ENCODE measurements around the gene CPAMD8. TPM values are rescaled to one million over a fixed set of nuclear protein-coding genes. Genes with fewer than 3 reads are reported as not detected.

CPAMD8 gene
- total RNA-seq, 3 donors from 2014 or later: 2.3 to 5.8 (median 3.1) TPM

GRCh38 chr19:16868423-16869130 lies 158.0 kb downstream of the CPAMD8 start:
- DNase-seq: no peak
- Histone ChIP-seq H3K4me1 (ENCODE audit: low read depth) (no peaks in the 10 kb centered on the region), H3K9me3 (no peaks in the 10 kb centered on the region), H3K36me3 (ENCODE audit: low read depth) (no peaks in the 10 kb centered on the region), H3K4me3 (no peak overlapping the region)
- TF ChIP-seq CTCF (IDR thresholded peaks at IDR 0.05): no peak
- intact Hi-C loops (cut with DNase I, micrococcal nuclease): no loop called here
- ATAC-seq: no peak

GRCh38 chr19:16867211-16867610 lies 159.4 kb downstream of the CPAMD8 start:
- Histone ChIP-seq H3K9me3 (no peaks in the 10 kb centered on the region), H3K4me3 (no peak overlapping the region), H3K4me1 (ENCODE audit: low read depth) (no peaks in the 10 kb centered on the region), H3K36me3 (ENCODE audit: low read depth) (no peaks in the 10 kb centered on the region)
- DNase-seq (no peak), ATAC-seq (no peak)
- no peak for TF ChIP-seq CTCF (IDR thresholded peaks at IDR 0.05)
- intact Hi-C loops (cut with DNase I, micrococcal nuclease): no loop called here

- DNase-seq: no peak
- intact Hi-C loops (cut with DNase I, micrococcal nuclease): no loop called here
- Histone ChIP-seq H3K36me3 (ENCODE audit: low read depth) (no peaks in the 10 kb centered on the region), H3K4me3 (no peak overlapping the region), H3K9me3 (no peaks in the 10 kb centered on the region), H3K4me1 (ENCODE audit: low read depth) (no peaks in the 10 kb centered on the region)
- TF ChIP-seq CTCF (IDR thresholded peaks at IDR 0.05): no peak
- no peak for ATAC-seq
Observed at GRCh38 chr19:16862826-16863415, 163.7 kb downstream of the CPAMD8 start.

GRCh38 chr19:16861834-16862233 lies 164.8 kb downstream of the CPAMD8 start:
- ATAC-seq (no peak), DNase-seq (no peak)
- no peaks in the 10 kb centered on the region for H3K4me1 ChIP-seq (ENCODE audit: low read depth)
- no peaks in the 10 kb centered on the region for H3K36me3 ChIP-seq (ENCODE audit: low read depth)
- H3K9me3 ChIP-seq: no peaks in the 10 kb centered on the region
- H3K4me3 ChIP-seq: no peak overlapping the region
- TF ChIP-seq CTCF (IDR thresholded peaks at IDR 0.05): no peak
- intact Hi-C loops (cut with DNase I, micrococcal nuclease): no loop called here

- H3K4me3 ChIP-seq: no peak overlapping the region
- no peak for TF ChIP-seq CTCF (IDR thresholded peaks at IDR 0.05)
- ATAC-seq: no peak
- no peaks in the 10 kb centered on the region for H3K36me3 ChIP-seq (ENCODE audit: low read depth)
- no peak for DNase-seq
- H3K4me1 ChIP-seq (ENCODE audit: low read depth): no peaks in the 10 kb centered on the region
- intact Hi-C loops (cut with DNase I, micrococcal nuclease): no loop called here
- no peaks in the 10 kb centered on the region for H3K9me3 ChIP-seq
Observed at GRCh38 chr19:16861011-16861410, 165.6 kb downstream of the CPAMD8 start.

Data from mucosa of descending colon (tissue), 3 donors.